Common myeloid progenitor, CD34-positive (primary cell): ENCODE results near the gene PROK2.
A peak's percentile ranks its signal among the peaks of the same experiment; 100 is the strongest.

Experiments used
- CTCF ChIA-PET: fragments of 350-600 bp; sonication (Branson Sonifier 250); formaldehyde crosslinking; loops from one replicate; lab custom pipeline; 2021; ENCODE audit warnings: antibody characterized with exemption; lab: Charles Lee
- POLR2A ChIA-PET: fragments of 350-600 bp; sonication (Branson Sonifier 250); formaldehyde crosslinking; loops from one replicate; lab custom pipeline; 2021; ENCODE audit warnings: antibody characterized with exemption; lab: Charles Lee
- DNase-seq, 3 donors: peaks; one replicate each; pipeline versions ENCODE4 v3.0.0 to v3.0.0-alpha.2; 2013
- H3K27ac ChIP-seq, 2 experiments: 1 replicate in 1 of 2; 2 replicates in 1 of 2; pipeline ENCODE4 v1.7.0; 2013; ENCODE audit warnings: inconsistent platforms in 2 of 2, low read length in 2 of 2, mild to moderate bottlenecking in 2 of 2, low read depth in 1 of 2, moderate library complexity in 1 of 2; ENCODE audit not compliant: severe bottlenecking in 2 of 2, insufficient read depth in 1 of 2, poor library complexity in 1 of 2
- H3K27me3 ChIP-seq, 5 experiments: replicated peaks in 2 of 5; 1 replicate in 3 of 5; 2 replicates in 2 of 5; pipeline versions ENCODE4 v1.6.1 to v1.7.0; 2013; ENCODE audit warnings: low read length in 4 of 5, mild to moderate bottlenecking in 2 of 5, moderate library complexity in 2 of 5, inconsistent platforms in 1 of 5; ENCODE audit not compliant: insufficient read depth in 5 of 5, control insufficient read depth in 4 of 5
- H3K36me3 ChIP-seq, 4 experiments: 1 replicate in 2 of 4; 2 replicates in 2 of 4; pipeline versions ENCODE4 v1.6.1 to v1.7.0; 2013; ENCODE audit warnings: low read length in 3 of 4, control low read depth in 1 of 4, mild to moderate bottlenecking in 1 of 4; ENCODE audit not compliant: control insufficient read depth in 4 of 4, insufficient read depth in 4 of 4
- H3K4me1 ChIP-seq, 4 experiments: 1 replicate in 3 of 4; 2 replicates in 1 of 4; pipeline versions ENCODE4 v1.6.1 to v1.7.1; 2013; ENCODE audit warnings: low read length in 3 of 4, mild to moderate bottlenecking in 3 of 4, control low read depth in 1 of 4, inconsistent platforms in 1 of 4, moderate library complexity in 1 of 4; ENCODE audit not compliant: control insufficient read depth in 4 of 4, insufficient read depth in 4 of 4; ENCODE audit errors: control extremely low read depth in 1 of 4
- H3K4me3 ChIP-seq, 7 experiments: 1 replicate in 4 of 7; 2 replicates in 3 of 7; pipeline versions ENCODE4 v1.5.1 to v1.7.0; 2013; ENCODE audit warnings: mild to moderate bottlenecking in 7 of 7, low read length in 6 of 7, moderate library complexity in 6 of 7, inconsistent platforms in 2 of 7, low read depth in 2 of 7, control low read depth in 1 of 7; ENCODE audit not compliant: insufficient read depth in 4 of 7, control insufficient read depth in 1 of 7; ENCODE audit errors: extremely low read depth in 1 of 7
- H3K9me3 ChIP-seq, 5 experiments: 1 replicate in 4 of 5; 2 replicates in 1 of 5; pipeline versions ENCODE4 v1.6.1 to v1.7.1; 2013; ENCODE audit warnings: low read length in 4 of 5, mild to moderate bottlenecking in 2 of 5, inconsistent platforms in 1 of 5, low read depth in 1 of 5, moderate library complexity in 1 of 5; ENCODE audit not compliant: control insufficient read depth in 4 of 5, insufficient read depth in 2 of 5; ENCODE audit errors: control extremely low read depth in 1 of 5
- WGBS: methylation state at CpG from one replicate; pipeline ENCODE4 v1.1.5; 2013; ENCODE audit not compliant: insufficient coverage; 5-methylcytosine and 5-hydroxymethylcytosine counted together

The PROK2 gene

DNA sequence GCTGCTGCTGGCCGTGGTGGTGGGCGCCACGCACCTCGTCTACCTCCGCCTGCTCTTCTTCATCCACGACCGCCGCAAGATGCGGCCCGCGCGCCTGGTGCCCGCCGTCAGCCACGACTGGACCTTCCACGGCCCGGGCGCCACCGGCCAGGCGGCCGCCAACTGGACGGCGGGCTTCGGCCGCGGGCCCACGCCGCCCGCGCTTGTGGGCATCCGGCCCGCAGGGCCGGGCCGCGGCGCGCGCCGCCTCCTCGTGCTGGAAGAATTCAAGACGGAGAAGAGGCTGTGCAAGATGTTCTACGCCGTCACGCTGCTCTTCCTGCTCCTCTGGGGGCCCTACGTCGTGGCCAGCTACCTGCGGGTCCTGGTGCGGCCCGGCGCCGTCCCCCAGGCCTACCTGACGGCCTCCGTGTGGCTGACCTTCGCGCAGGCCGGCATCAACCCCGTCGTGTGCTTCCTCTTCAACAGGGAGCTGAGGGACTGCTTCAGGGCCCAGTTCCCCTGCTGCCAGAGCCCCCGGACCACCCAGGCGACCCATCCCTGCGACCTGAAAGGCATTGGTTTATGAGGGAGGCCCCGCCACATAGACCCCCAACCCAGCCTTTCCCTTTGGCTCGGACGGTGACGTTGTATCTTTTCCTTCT is 30.2 kb downstream of the PROK2 start:
- Histone ChIP-seq H3K9me3 (no peaks in the 10 kb centered on the region), H3K27me3 (peaks cover 0 to 27% (median 9%) of the 10 kb centered on the region in 5 experiments), H3K27ac (peak overlapping the region in 1 of 2 experiments; percentile 28), H3K4me3 (peak overlapping the region; percentile 55 to 86 (median 73)), H3K36me3 (no peaks in the 10 kb centered on the region), H3K4me1 (peaks cover 0 to 36% (median 18%) of the 10 kb centered on the region in 4 experiments)
- ChIA-PET POLR2A (interaction anchor here (1.1 to 1.7 kb wide), 3 partner anchors 9 to 31 kb away, joined by 3 to 4 read pairs (median 4); no protein-coding TSS in a partner anchor), CTCF (interaction anchor here (0.7 to 1.4 kb wide), 7 partner anchors 10 to 105 kb away, joined by 3 to 6 read pairs (median 3); no protein-coding TSS in a partner anchor)
- peak in 2 of 3 donors; percentile 34 to 39 for DNase-seq
- 13% methylated on average over 62 of the region's 65 CpGs for WGBS

DNA sequence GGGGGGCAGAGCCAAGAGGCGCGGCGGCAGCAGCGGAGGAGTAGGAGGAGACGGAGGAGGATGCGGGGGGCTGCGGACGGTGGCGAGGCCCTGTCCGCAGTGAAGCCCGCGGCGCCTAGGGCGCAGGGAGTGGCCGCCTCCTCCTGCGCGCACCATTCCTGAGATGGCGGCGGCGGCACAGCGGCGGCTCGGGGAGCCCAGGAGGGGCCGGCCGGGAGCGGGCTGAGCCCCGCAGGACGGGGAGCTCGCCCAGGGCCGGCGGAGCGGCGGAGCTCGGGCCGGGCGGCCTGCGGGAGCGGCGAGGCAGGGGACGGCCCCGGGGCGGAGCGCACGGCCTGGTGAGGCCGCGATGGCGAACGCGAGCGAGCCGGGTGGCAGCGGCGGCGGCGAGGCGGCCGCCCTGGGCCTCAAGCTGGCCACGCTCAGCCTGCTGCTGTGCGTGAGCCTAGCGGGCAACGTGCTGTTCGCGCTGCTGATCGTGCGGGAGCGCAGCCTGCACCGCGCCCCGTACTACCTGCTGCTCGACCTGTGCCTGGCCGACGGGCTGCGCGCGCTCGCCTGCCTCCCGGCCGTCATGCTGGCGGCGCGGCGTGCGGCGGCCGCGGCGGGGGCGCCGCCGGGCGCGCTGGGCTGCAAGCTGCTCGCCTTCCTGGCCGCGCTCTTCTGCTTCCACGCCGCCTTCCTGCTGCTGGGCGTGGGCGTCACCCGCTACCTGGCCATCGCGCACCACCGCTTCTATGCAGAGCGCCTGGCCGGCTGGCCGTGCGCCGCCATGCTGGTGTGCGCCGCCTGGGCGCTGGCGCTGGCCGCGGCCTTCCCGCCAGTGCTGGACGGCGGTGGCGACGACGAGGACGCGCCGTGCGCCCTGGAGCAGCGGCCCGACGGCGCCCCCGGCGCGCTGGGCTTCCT is 31.0 kb downstream of the PROK2 start, which contains the start of gene GPR27:
Gene GPR27 (plus strand): TSS at position 155 of the 909 bp plus-strand sequence. CDS start 195 bp downstream, at position 350.
- peak; percentile 51 to 78 (median 72) for DNase-seq
- under 1% methylated on average over 119 of the region's 131 CpGs for WGBS
- Histone ChIP-seq H3K27ac (no peak within 1 kb of the TSS), H3K4me3 (peak within 1 kb of the TSS; percentile 55 to 86 (median 73)), H3K4me1 (peaks cover 0 to 33% (median 16%) of the 10 kb centered on the region in 4 experiments), H3K36me3 (no peaks in the 10 kb centered on the region), H3K9me3 (no peaks in the 10 kb centered on the region), H3K27me3 (peaks cover 0 to 25% (median 9%) of the 10 kb centered on the region in 5 experiments)
- POLR2A ChIA-PET, result interaction anchor here (1.1 to 1.7 kb wide), 2 partner anchors 26 to 32 kb away, joined by 3 to 4 read pairs; no protein-coding TSS in a partner anchor
- CTCF ChIA-PET, result interaction anchor here (0.9 to 1.8 kb wide), 5 partner anchors 10 to 105 kb away, joined by 3 to 9 read pairs (median 6); no protein-coding TSS in a partner anchor

DNA sequence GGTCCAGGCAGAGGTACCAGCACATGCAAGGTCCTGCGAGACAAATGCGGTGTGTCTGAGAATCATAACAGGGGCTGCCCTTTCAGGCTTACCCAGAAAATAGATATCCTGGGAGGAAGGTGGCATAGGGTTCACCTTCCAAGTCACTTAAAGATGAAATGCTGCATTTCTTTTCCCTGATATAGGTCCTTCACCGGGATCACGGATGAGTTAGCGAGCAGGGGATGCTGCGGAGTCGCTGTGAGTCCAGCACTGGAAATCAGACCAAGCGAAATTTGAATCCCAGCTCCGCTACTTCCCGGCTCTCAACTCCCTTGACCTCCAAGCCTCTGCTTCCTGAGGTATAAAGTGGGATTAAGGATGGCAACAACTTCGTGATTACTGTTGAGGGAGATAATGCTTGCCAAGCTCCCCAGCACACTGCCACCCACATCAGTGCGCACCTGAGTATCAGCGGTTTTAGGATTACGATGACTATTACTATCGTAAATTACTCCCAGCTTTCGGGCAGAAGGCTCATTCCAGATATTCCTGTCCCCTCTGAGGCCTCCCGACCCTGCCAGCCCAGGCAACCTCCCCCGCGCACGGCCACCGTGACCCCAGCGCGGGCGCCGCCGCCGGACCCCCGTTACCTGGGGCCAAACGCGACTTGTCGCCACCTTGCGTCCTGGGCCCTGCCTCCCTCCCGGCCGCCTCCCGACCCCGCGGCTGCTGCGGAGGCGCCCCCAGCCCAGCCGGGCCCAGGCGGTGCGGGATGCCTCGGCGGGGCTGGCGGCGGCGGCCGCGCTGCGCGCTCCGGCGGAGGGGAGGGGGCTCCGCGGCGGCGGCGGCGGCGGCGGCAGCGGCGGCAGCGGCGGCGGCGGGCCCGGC is 31.9 kb downstream of the PROK2 start:
- H3K27me3 ChIP-seq, result peaks cover 0 to 27% (median 9%) of the 10 kb centered on the region in 5 experiments
- 11% methylated on average over 45 of the region's 68 CpGs for WGBS
- peak in 2 of 3 donors; percentile 15 to 29 for DNase-seq
- CTCF ChIA-PET, result interaction anchor here (0.6 to 1.8 kb wide), 5 partner anchors 21 to 576 kb away, joined by 3 to 9 read pairs (median 4); no protein-coding TSS in a partner anchor
- peaks cover 0 to 33% (median 16%) of the 10 kb centered on the region in 4 experiments for H3K4me1 ChIP-seq
- H3K36me3 ChIP-seq, result peaks cover 0 to 4% (median 0%) of the 10 kb centered on the region in 4 experiments
- POLR2A ChIA-PET, result interaction anchor here (0.6 to 0.7 kb wide), 3 partner anchors 9 to 444 kb away, joined by 3 to 8 read pairs (median 3); no protein-coding TSS in a partner anchor
- H3K27ac ChIP-seq, result no peak overlapping the region
- H3K9me3 ChIP-seq, result no peaks in the 10 kb centered on the region
- peak overlapping the region; percentile 42 to 86 (median 64) for H3K4me3 ChIP-seq

- H3K27ac ChIP-seq, result no peak overlapping the region
- CTCF ChIA-PET, result interaction anchor here (0.7 to 1.6 kb wide), 3 partner anchors 10 to 109 kb away, joined by 3 to 5 read pairs (median 3); no protein-coding TSS in a partner anchor
- H3K4me3 ChIP-seq, result no peak overlapping the region
- POLR2A ChIA-PET, result no interaction called here
- peaks cover 0 to 33% (median 16%) of the 10 kb centered on the region in 4 experiments for H3K4me1 ChIP-seq
- H3K9me3 ChIP-seq, result no peaks in the 10 kb centered on the region
- WGBS, result 98% methylated on average over 4 of the region's 4 CpGs
- DNase-seq, result no peak
- peaks cover 0 to 4% (median 0%) of the 10 kb centered on the region in 4 experiments for H3K36me3 ChIP-seq
- peaks cover 0 to 23% (median 8%) of the 10 kb centered on the region in 5 experiments for H3K27me3 ChIP-seq
These were observed 33.3 kb downstream of the PROK2 start for GRCh38 chr3:71751602-71752001.

GRCh38 chr3:71744738-71745137 is 40.2 kb downstream of the PROK2 start:
- no peaks in the 10 kb centered on the region for H3K4me1 ChIP-seq
- no peak overlapping the region for H3K4me3 ChIP-seq
- no CpG with 5 or more reads among the region's 3 CpGs for WGBS
- ChIA-PET POLR2A (no interaction called here), CTCF (interaction anchor here (0.6 to 2.2 kb wide), 2 partner anchors 16 to 114 kb away, joined by 3 to 10 read pairs; no protein-coding TSS in a partner anchor)
- no peak for DNase-seq
- H3K27ac ChIP-seq, result no peak overlapping the region
- H3K9me3 ChIP-seq, result peaks cover 6 to 31% (median 8%) of the 10 kb centered on the region in 5 experiments
- H3K36me3 ChIP-seq, result peaks cover 0 to 6% (median 0%) of the 10 kb centered on the region in 4 experiments
- peaks cover 0 to 3% (median 0%) of the 10 kb centered on the region in 5 experiments for H3K27me3 ChIP-seq

DNA sequence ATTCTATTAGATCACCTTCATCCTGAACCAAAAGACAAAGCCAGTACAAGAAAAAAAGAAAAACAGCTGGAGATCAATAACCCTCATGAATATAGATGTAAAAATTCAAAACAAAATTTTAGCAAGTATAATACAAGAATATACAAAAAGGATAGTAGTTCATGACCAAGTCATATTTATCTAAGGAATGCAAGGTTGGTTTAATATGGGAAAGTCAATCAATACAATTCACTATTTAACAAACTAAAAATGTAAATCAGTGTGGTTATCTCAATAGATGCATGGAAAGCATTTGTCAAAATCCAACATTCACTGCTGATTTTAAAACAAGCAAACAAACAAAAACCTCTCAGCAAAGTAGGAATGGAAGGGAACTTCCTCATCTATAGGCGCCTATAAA is 42.3 kb downstream of the PROK2 start:
- no peaks in the 10 kb centered on the region for H3K27me3 ChIP-seq
- H3K36me3 ChIP-seq, result peaks cover 0 to 2% (median 0%) of the 10 kb centered on the region in 4 experiments
- no peaks in the 10 kb centered on the region for H3K4me1 ChIP-seq
- no peak overlapping the region for H3K27ac ChIP-seq
- no peak for DNase-seq
- ChIA-PET CTCF (interaction anchor here (0.8 to 2.3 kb wide), 3 partner anchors 12 to 133 kb away, joined by 3 to 14 read pairs (median 3); no protein-coding TSS in a partner anchor), POLR2A (no interaction called here)
- no peak overlapping the region for H3K4me3 ChIP-seq
- no CpG with 5 or more reads among the region's 1 CpG for WGBS
- peaks cover 9 to 41% (median 14%) of the 10 kb centered on the region in 5 experiments for H3K9me3 ChIP-seq
